ENCODE results near the gene PARD3B. TPM values are rescaled to one million over a fixed set of nuclear protein-coding genes. Genes with fewer than 3 reads are reported as not detected.

PARD3B gene
- total RNA-seq, 2 experiments from 2014 or later = 0.49 to 1.1 TPM

GRCh38 chr2:205451901-205452512 is 906.7 kb downstream of the PARD3B start:
- H3K9me3 Mint-ChIP-seq = no peaks in the 10 kb centered on the region
- no peak overlapping the region for H3K4me3 Mint-ChIP-seq
- no peak overlapping the region for H3K27ac Mint-ChIP-seq
- H3K36me3 Mint-ChIP-seq = no peaks in the 10 kb centered on the region
- H3K4me1 Mint-ChIP-seq = no peaks in the 10 kb centered on the region
- H3K27me3 Mint-ChIP-seq = no peaks in the 10 kb centered on the region
- no peak for DNase-seq

GRCh38 chr2:205453202-205453601 is 907.9 kb downstream of the PARD3B start:
- no peak for DNase-seq
- Mint-ChIP-seq H3K36me3 (no peaks in the 10 kb centered on the region), H3K4me1 (no peaks in the 10 kb centered on the region), H3K27ac (no peak overlapping the region), H3K9me3 (no peaks in the 10 kb centered on the region), H3K4me3 (no peak overlapping the region), H3K27me3 (peaks cover 1% of the 10 kb centered on the region)

- Mint-ChIP-seq H3K27me3 (peaks cover 4% of the 10 kb centered on the region), H3K27ac (no peak overlapping the region), H3K36me3 (peaks cover 1% of the 10 kb centered on the region), H3K4me1 (no peaks in the 10 kb centered on the region), H3K9me3 (no peaks in the 10 kb centered on the region), H3K4me3 (no peak overlapping the region)
- DNase-seq = no peak
These were observed 911.4 kb downstream of the PARD3B start for GRCh38 chr2:205456682-205457081.

DNA sequence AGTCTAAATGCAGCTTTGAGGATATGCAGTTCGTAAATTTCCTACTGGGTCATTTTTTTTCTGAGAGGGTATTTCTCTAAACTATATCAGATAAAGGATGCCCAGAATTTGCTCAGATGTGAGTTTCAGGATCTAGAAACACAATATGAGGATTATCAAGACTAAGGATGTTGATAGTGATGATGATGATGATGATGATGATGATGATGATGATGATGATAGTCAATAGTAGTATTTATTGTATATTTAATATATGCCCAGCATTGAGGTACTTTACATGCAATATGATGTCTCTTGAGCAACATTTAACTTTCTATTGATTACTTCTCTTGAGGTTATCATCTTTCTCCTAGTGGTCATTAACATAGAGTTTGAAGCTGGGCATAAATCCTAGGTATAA is 914.9 kb downstream of the PARD3B start:
- no peak overlapping the region for H3K4me3 Mint-ChIP-seq
- peaks cover 4% of the 10 kb centered on the region for H3K27me3 Mint-ChIP-seq
- no peaks in the 10 kb centered on the region for H3K9me3 Mint-ChIP-seq
- no peak for DNase-seq
- H3K27ac Mint-ChIP-seq = no peak overlapping the region
- H3K36me3 Mint-ChIP-seq = peaks cover 1% of the 10 kb centered on the region
- H3K4me1 Mint-ChIP-seq = no peaks in the 10 kb centered on the region

- no peak overlapping the region for H3K4me3 Mint-ChIP-seq
- peaks cover 4% of the 10 kb centered on the region for H3K27me3 Mint-ChIP-seq
- no peak overlapping the region for H3K27ac Mint-ChIP-seq
These were observed 915.9 kb downstream of the PARD3B start for GRCh38 chr2:205461169-205461568.

GRCh38 chr2:205461678-205462665 is 916.7 kb downstream of the PARD3B start:
- DNase-seq = peak; percentile 7
- no peaks in the 10 kb centered on the region for H3K4me1 Mint-ChIP-seq
- no peaks in the 10 kb centered on the region for H3K9me3 Mint-ChIP-seq
- no peak overlapping the region for H3K4me3 Mint-ChIP-seq
- H3K27me3 Mint-ChIP-seq = peaks cover 4% of the 10 kb centered on the region
- H3K36me3 Mint-ChIP-seq = peaks cover 1% of the 10 kb centered on the region
- no peak overlapping the region for H3K27ac Mint-ChIP-seq

More at GRCh38 chr2:205461169-205461568, 915.9 kb downstream of the PARD3B start:
- no peaks in the 10 kb centered on the region for H3K9me3 Mint-ChIP-seq
- H3K36me3 Mint-ChIP-seq = peaks cover 1% of the 10 kb centered on the region
- no peak for DNase-seq
- H3K4me1 Mint-ChIP-seq = no peaks in the 10 kb centered on the region

DNA sequence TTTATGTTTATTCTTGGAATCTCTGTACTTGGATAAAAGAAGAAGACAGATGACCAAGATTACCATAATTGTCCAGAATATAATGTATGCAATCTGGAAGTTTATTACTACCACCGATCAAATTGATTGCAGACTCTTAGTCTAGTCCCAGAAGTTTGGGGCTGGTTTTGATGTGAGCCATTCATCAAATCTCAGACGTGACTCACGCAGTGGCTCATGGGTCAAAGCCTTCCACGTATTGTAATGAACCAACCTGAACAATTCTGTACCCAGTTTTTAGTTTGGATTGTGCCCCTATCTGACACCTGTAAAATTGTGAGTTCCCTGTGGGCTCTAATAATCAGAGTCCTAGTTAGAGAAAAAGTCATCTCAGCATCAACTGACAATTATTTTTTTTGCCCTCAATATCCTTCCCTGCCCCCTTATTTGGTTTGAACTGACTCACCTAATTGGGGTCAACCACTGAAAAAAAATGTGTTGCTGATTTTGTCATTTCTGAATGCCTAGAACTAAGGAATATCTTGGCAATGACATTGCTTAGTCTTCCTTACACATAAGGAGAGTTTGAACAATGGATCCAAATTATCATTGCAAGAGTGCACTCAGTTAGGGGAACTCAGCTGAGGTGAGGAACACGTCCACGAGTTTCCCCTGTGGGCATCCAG is 917.5 kb downstream of the PARD3B start:
- no peak for DNase-seq
- no peak overlapping the region for H3K27ac Mint-ChIP-seq
- H3K36me3 Mint-ChIP-seq = peaks cover 1% of the 10 kb centered on the region
- H3K9me3 Mint-ChIP-seq = no peaks in the 10 kb centered on the region
- H3K27me3 Mint-ChIP-seq = peaks cover 4% of the 10 kb centered on the region
- H3K4me3 Mint-ChIP-seq = no peak overlapping the region
- H3K4me1 Mint-ChIP-seq = no peaks in the 10 kb centered on the region

DNA sequence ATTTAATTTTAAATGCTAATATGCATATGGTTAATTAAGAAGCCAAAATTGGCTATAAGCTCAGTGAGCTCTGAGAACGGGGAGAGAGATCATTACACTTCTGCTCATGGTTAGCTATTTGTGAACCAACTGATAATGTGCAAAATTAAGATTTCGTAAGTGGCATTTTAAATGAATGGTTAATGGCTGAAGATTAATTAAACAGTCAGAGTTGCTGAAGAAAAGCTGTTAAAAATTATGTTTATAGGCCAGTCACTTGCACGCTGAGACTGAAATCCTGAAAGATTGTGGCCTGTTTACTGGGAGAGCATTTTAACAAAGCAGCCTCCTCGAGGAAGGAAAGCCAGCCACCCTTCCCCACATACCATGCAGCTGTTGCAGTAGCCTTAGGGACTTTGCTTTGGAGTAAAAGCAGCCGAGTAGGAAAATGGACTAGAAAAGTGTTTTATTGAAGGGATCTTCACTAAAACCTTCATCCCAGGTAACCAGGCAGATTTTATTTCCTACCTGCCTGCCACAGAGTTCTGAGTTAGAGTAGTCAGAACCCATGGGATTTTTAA is 918.3 kb downstream of the PARD3B start:
- no peaks in the 10 kb centered on the region for H3K4me1 Mint-ChIP-seq
- H3K9me3 Mint-ChIP-seq = no peaks in the 10 kb centered on the region
- no peak for DNase-seq
- H3K27ac Mint-ChIP-seq = no peak overlapping the region
- no peak overlapping the region for H3K4me3 Mint-ChIP-seq
- H3K36me3 Mint-ChIP-seq = peaks cover 1% of the 10 kb centered on the region
- H3K27me3 Mint-ChIP-seq = no peaks in the 10 kb centered on the region

DNA sequence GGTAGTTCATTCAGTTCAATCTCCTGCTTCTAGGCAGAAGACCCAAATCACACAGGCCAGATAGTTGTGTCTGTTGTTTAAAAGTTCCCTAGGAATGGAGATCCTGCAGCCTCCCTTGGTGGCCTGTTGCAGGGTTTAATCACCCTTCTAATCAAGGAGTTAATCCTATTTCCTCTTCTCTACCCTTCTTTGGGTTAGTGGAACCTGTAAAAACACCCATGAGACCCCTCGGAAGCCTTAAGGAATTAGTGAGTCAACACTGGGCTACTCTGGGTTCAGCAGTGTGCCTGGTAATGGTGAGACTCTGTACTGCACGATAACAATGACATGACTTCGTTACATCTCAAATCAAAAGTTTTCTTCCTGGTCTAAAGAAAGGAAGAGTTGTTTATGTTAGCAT is 919.4 kb downstream of the PARD3B start:
- no peak overlapping the region for H3K27ac Mint-ChIP-seq
- no peak overlapping the region for H3K4me3 Mint-ChIP-seq
- peaks cover 1% of the 10 kb centered on the region for H3K36me3 Mint-ChIP-seq
- DNase-seq = no peak
- H3K4me1 Mint-ChIP-seq = no peaks in the 10 kb centered on the region
- H3K9me3 Mint-ChIP-seq = no peaks in the 10 kb centered on the region
- H3K27me3 Mint-ChIP-seq = no peaks in the 10 kb centered on the region

DNA sequence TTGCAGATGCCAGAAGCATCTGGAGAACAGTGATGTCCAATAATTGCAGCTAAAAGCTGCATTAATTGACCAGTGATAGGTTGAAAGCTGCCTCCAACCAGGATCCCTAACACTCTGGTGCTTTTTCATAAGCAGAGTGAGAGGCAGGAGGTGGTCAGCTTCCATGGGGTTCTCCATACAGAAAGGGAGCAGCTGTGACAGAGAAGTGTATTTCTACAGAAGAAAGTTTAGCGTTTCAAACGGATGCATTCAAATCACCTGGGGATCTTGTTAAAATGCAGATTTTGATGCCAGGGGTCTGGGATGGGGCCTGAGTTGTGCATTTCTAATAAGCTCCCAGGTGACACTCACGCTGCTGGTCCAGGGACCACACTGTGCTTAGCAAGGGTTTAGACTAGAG is 920.5 kb downstream of the PARD3B start:
- Mint-ChIP-seq H3K27me3 (no peaks in the 10 kb centered on the region), H3K36me3 (no peaks in the 10 kb centered on the region), H3K4me3 (no peak overlapping the region), H3K9me3 (no peaks in the 10 kb centered on the region), H3K27ac (no peak overlapping the region), H3K4me1 (no peaks in the 10 kb centered on the region)
- no peak for DNase-seq

- no peak overlapping the region for H3K4me3 Mint-ChIP-seq
- H3K27ac Mint-ChIP-seq = no peak overlapping the region
These were observed 926.5 kb downstream of the PARD3B start for GRCh38 chr2:205471776-205472175.

GRCh38 chr2:205473791-205474190 is 928.5 kb downstream of the PARD3B start:
- DNase-seq = no peak
- no peak overlapping the region for H3K4me3 Mint-ChIP-seq
- no peak overlapping the region for H3K27ac Mint-ChIP-seq
- H3K27me3 Mint-ChIP-seq = peaks cover 6% of the 10 kb centered on the region
- no peaks in the 10 kb centered on the region for H3K4me1 Mint-ChIP-seq
- H3K9me3 Mint-ChIP-seq = no peaks in the 10 kb centered on the region
- no peaks in the 10 kb centered on the region for H3K36me3 Mint-ChIP-seq

More at GRCh38 chr2:205471776-205472175, 926.5 kb downstream of the PARD3B start:
- DNase-seq = no peak
- peaks cover 5% of the 10 kb centered on the region for H3K27me3 Mint-ChIP-seq
- H3K4me1 Mint-ChIP-seq = no peaks in the 10 kb centered on the region
- H3K36me3 Mint-ChIP-seq = no peaks in the 10 kb centered on the region
- H3K9me3 Mint-ChIP-seq = no peaks in the 10 kb centered on the region

- Mint-ChIP-seq H3K27me3 (peaks cover 6% of the 10 kb centered on the region), H3K4me3 (no peak overlapping the region), H3K9me3 (no peaks in the 10 kb centered on the region), H3K36me3 (no peaks in the 10 kb centered on the region), H3K4me1 (no peaks in the 10 kb centered on the region), H3K27ac (no peak overlapping the region)
- no peak for DNase-seq
These were observed 929.6 kb downstream of the PARD3B start for GRCh38 chr2:205474741-205475415.

GRCh38 chr2:205475416-205475768 is 930.1 kb downstream of the PARD3B start:
- Mint-ChIP-seq H3K27me3 (peaks cover 6% of the 10 kb centered on the region), H3K27ac (no peak overlapping the region), H3K4me3 (no peak overlapping the region), H3K4me1 (no peaks in the 10 kb centered on the region), H3K9me3 (no peaks in the 10 kb centered on the region), H3K36me3 (no peaks in the 10 kb centered on the region)
- no peak for DNase-seq

Measured in activated naive CD8-positive, alpha-beta T cell treated with anti-CD3 and anti-CD28 coated beads for 36 hours (primary cell).